Pons (tissue), 1 donor: ENCODE results near the gene NDN.

Experiments used
- DNase-seq: peaks from one replicate; pipeline ENCODE4 v3.0.0-alpha.2; 2016; ENCODE audit warnings: low spot score

Gene NDN

GRCh38 chr15:23642413-23643044 is 44.6 kb downstream of the NDN start:
- peak; percentile 72 for DNase-seq
